NCI-H2196 (cell line): Measurements from ENCODE around the gene TAF8.
"Not testable (repeated sequence)": the region's sequence is repeated elsewhere in the genome, so short reads cannot be mapped to it uniquely, and the experiment has no call there.

ENCODE experiments used
- DNase-seq: peaks from one replicate; lab custom pipeline; 2025; ENCODE audit not compliant: unreplicated experiment; lab: John Stamatoyannopoulos, UW

The TAF8 gene

GRCh38 chr6:42050297-42051267, at the start of gene TAF8:
TSS of gene TAF8 (plus strand) at chr6:42050524. CDS start at chr6:42050542, 18 bp downstream.
- peak; percentile 86 for DNase-seq

- no peak for DNase-seq
Measured at GRCh38 chr6:42001506-42001905, 48.8 kb upstream of the TAF8 start.

GRCh38 chr6:42003658-42004057, 46.7 kb upstream of the TAF8 start:
- not testable (repeated sequence) for DNase-seq

GRCh38 chr6:42007286-42008137, 42.8 kb upstream of the TAF8 start:
- no peak for DNase-seq

GRCh38 chr6:42008138-42008528, 42.2 kb upstream of the TAF8 start:
- DNase-seq: not testable (repeated sequence)

GRCh38 chr6:42009844-42010184, 40.5 kb upstream of the TAF8 start:
- DNase-seq: no peak

- DNase-seq: peak; percentile 29
Measured at GRCh38 chr6:42010185-42010891, 40.0 kb upstream of the TAF8 start.

- no peak for DNase-seq
Measured at GRCh38 chr6:42010909-42011308, 39.4 kb upstream of the TAF8 start.

GRCh38 chr6:42012501-42013133, 37.7 kb upstream of the TAF8 start:
- DNase-seq: no peak

- DNase-seq: no peak
Measured at GRCh38 chr6:42013134-42013516, 37.2 kb upstream of the TAF8 start.

- no peak for DNase-seq
Measured at GRCh38 chr6:42017021-42017643, 33.2 kb upstream of the TAF8 start.

- DNase-seq: no peak
Measured at GRCh38 chr6:42020967-42021366, 29.4 kb upstream of the TAF8 start.

- no peak for DNase-seq
Measured at GRCh38 chr6:42021847-42022754, 28.2 kb upstream of the TAF8 start.

- no peak for DNase-seq
Measured at GRCh38 chr6:42022755-42023384, 27.5 kb upstream of the TAF8 start.

GRCh38 chr6:42025066-42025844, 25.1 kb upstream of the TAF8 start:
- no peak for DNase-seq

GRCh38 chr6:42025845-42026243, 24.5 kb upstream of the TAF8 start:
- DNase-seq: no peak

- no peak for DNase-seq
Measured at GRCh38 chr6:42026540-42026939, 23.8 kb upstream of the TAF8 start.
